Lower leg skin (tissue), 4 donors: ENCODE data around the gene EIF4G1. TPM values are rescaled to one million over a fixed set of nuclear protein-coding genes. Genes with fewer than 3 reads are reported as not detected.

Experiments used
- DNase-seq, 2 donors: peaks; one replicate each; pipeline ENCODE4 v3.0.0-alpha.2; 2019; ENCODE audit warnings: low spot score in 2 of 2
- H3K4me3 ChIP-seq: fragments of 200-600 bp; sonication (generic); 2 replicates; pipeline ENCODE4 v1.5.1; 2017; ENCODE audit warnings: mild to moderate bottlenecking, low read depth; ENCODE audit not compliant: poor library complexity, severe bottlenecking
- CTCF ChIP-seq, 3 donors: fragments of 450-650 bp; IDR thresholded peaks; one replicate each; pipeline ENCODE4 v1.5.1; 2016; ENCODE audit warnings: antibody characterized with exemption in 3 of 3, mild to moderate bottlenecking in 3 of 3, moderate library complexity in 2 of 3
- POLR2A ChIP-seq, 2 donors: fragments of 450-650 bp; IDR thresholded peaks; one replicate each; pipeline ENCODE4 v1.6.1; 2016 to 2017; ENCODE audit warnings: antibody characterized with exemption in 2 of 2, mild to moderate bottlenecking in 1 of 2, moderate library complexity in 1 of 2
- WGBS, 2 donors: methylation state at CpG; one replicate each; pipeline ENCODE4 v1.1.5; 2018; 5-methylcytosine and 5-hydroxymethylcytosine counted together
- intact Hi-C: fragments of 100-400 bp; cut with DNase I; formaldehyde crosslinking; loops from one replicate; pipeline ENCODE4 v1.15.0; 2023; ENCODE audit warnings: low total_unique reads
- total RNA-seq, 4 donors: library from RNA; depleted of rRNA; stranded (reverse); fragments of >200 nt; gene quantifications; one replicate each; pipeline ENCODE4 v1.1.0, GENCODE V29; 2016

The EIF4G1 gene
- total RNA-seq, 4 donors from 2014 or later = 418 to 445 (median 433) TPM

GRCh38 chr3:184375747-184376461 lies 61.5 kb downstream of the EIF4G1 start:
- no peak overlapping the region for H3K4me3 ChIP-seq
- no peak for TF ChIP-seq POLR2A (IDR thresholded peaks at IDR 0.05)
- TF ChIP-seq CTCF (IDR thresholded peaks at IDR 0.05) = no peak
- 81 to 85% methylated on average over 12 of the region's 12 CpGs for WGBS, 2 donors
- intact Hi-C loops = no loop called here
- DNase-seq = no peak

- intact Hi-C loops = no loop called here
- no peak overlapping the region for H3K4me3 ChIP-seq
- 79 to 92% methylated on average over 5 of the region's 5 CpGs for WGBS, 2 donors
- DNase-seq = no peak
- TF ChIP-seq POLR2A (IDR thresholded peaks at IDR 0.05) (no peak), CTCF (IDR thresholded peaks at IDR 0.05) (no peak)
Observed at GRCh38 chr3:184377374-184377773, 63.0 kb downstream of the EIF4G1 start.

GRCh38 chr3:184377882-184378445 lies 63.6 kb downstream of the EIF4G1 start, which contains the start of gene THPO:
Gene THPO (minus strand): TSS chr3:184378207. CDS start chr3:184376259, 1,948 bp downstream.
- 66 to 83% methylated on average over 6 to 7 of the region's 7 CpGs for WGBS, 2 donors
- no peak within 1 kb of the TSS for H3K4me3 ChIP-seq
- intact Hi-C loops = no loop called here
- TF ChIP-seq CTCF (IDR thresholded peaks at IDR 0.05) (no peak), POLR2A (IDR thresholded peaks at IDR 0.05) (no peak)
- no peak for DNase-seq

GRCh38 chr3:184378651-184379357 lies 64.4 kb downstream of the EIF4G1 start:
- 63 to 72% methylated on average over 10 of the region's 10 CpGs for WGBS, 2 donors
- DNase-seq = no peak
- TF ChIP-seq CTCF (IDR thresholded peaks at IDR 0.05) (no peak), POLR2A (IDR thresholded peaks at IDR 0.05) (no peak)
- H3K4me3 ChIP-seq = no peak overlapping the region
- intact Hi-C loops = no loop called here

- intact Hi-C loops = no loop called here
- no peak for DNase-seq
- no peak for TF ChIP-seq POLR2A (IDR thresholded peaks at IDR 0.05)
- no peak for TF ChIP-seq CTCF (IDR thresholded peaks at IDR 0.05)
- 34% methylated on average over 14 to 19 of the region's 71 CpGs for WGBS, 2 donors
- peak within 1 kb of the TSS; percentile 36 for H3K4me3 ChIP-seq
Observed at GRCh38 chr3:184379358-184380184, 65.2 kb downstream of the EIF4G1 start, which contains the start of gene CHRD. Gene CHRD (plus strand): TSS chr3:184380054. CDS start chr3:184380319, 265 bp downstream.
